ENCODE data around the gene BOD1.

DNA sequence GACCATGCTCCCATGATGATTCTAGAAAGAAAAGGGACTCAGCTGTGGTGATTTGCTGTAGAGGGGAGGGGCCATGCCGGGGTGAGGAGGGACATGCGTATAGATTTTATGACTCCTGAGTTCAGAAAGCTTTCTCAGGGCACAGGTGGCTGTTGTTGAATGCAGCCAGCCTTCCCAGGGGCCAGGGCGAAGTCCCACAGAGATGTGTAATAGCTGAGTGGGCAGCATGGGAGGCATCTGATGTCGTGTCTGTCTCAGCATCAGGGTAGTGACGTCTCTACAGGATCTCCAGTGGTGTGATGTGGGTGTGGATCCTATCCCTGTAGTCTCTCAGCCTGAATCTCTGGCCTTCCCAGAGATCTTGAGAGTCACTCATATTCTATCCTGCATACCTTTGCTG is 7.8 kb upstream of the BOD1 start:
- TF ChIP-seq, protein P1, sequence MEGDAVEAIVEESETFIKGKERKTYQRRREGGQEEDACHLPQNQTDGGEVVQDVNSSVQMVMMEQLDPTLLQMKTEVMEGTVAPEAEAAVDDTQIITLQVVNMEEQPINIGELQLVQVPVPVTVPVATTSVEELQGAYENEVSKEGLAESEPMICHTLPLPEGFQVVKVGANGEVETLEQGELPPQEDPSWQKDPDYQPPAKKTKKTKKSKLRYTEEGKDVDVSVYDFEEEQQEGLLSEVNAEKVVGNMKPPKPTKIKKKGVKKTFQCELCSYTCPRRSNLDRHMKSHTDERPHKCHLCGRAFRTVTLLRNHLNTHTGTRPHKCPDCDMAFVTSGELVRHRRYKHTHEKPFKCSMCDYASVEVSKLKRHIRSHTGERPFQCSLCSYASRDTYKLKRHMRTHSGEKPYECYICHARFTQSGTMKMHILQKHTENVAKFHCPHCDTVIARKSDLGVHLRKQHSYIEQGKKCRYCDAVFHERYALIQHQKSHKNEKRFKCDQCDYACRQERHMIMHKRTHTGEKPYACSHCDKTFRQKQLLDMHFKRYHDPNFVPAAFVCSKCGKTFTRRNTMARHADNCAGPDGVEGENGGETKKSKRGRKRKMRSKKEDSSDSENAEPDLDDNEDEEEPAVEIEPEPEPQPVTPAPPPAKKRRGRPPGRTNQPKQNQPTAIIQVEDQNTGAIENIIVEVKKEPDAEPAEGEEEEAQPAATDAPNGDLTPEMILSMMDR (IDR thresholded peaks at IDR 0.05; ENCODE audit: extremely low read depth in 1 of 2, insufficient read depth in 1 of 2, low read depth in 1 of 2, low read length in 2 of 2) = no peak
- TF ChIP-seq GATA2 (IDR thresholded peaks at IDR 0.05; ENCODE audit: insufficient read depth, insufficient read length, low read depth, low read length) (no peak), POLR2A (IDR thresholded peaks at IDR 0.05; ENCODE audit: low read depth, low read length) (no peak), POLR2AphosphoS5 (IDR thresholded peaks at IDR 0.05; ENCODE audit: insufficient read depth, low read depth, low read length) (no peak)

Measured in endothelial cell of umbilical vein (primary cell).